ENCODE measurements around the gene CHN2.
"Not testable (repeated sequence)": the region's sequence is repeated elsewhere in the genome, so short reads cannot be mapped to it uniquely, and the experiment has no call there.

Gene CHN2

DNA sequence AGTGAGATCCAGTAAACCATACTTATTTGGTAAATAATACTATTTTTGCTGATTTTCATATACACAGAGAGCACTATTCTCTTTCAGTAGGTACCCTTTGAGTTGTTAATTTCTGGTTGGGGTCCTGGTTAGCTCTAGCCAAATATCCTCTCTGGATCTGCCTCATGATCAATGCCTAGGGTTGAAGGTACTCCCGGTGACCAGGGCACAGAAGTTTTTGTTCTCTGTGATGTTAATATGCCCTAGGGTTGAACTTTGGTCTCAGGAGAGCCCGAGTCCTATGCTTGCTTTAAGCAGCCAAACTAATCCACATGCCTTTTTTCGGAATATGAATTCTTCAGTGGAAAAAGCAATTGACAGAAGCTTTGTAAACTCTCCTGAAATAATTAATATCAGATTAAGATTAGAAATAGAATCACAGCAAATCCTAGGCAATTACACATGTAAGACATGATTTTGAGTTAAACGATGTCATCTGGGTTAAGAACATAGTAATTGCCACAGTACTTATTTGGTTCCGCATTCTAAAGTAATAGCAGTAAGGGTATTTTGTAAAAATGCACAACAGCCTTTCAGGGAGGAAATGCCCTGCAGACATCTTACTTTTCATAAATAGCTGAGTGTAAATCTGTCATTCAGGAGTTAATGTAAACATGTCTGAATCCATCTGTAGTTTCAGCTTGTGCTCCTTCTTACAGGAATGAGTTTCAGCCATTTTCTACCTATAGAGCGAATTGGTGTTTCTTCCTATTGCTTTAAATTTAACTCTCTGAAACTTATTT, 10.1 kb downstream of the CHN2 start:
- no peaks in the 10 kb centered on the region for H3K4me1 ChIP-seq (ENCODE audit: low read depth, poor library complexity, severe bottlenecking)
- TF ChIP-seq, protein P1, sequence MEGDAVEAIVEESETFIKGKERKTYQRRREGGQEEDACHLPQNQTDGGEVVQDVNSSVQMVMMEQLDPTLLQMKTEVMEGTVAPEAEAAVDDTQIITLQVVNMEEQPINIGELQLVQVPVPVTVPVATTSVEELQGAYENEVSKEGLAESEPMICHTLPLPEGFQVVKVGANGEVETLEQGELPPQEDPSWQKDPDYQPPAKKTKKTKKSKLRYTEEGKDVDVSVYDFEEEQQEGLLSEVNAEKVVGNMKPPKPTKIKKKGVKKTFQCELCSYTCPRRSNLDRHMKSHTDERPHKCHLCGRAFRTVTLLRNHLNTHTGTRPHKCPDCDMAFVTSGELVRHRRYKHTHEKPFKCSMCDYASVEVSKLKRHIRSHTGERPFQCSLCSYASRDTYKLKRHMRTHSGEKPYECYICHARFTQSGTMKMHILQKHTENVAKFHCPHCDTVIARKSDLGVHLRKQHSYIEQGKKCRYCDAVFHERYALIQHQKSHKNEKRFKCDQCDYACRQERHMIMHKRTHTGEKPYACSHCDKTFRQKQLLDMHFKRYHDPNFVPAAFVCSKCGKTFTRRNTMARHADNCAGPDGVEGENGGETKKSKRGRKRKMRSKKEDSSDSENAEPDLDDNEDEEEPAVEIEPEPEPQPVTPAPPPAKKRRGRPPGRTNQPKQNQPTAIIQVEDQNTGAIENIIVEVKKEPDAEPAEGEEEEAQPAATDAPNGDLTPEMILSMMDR (conservative IDR thresholded peaks at IDR 0.05; ENCODE audit: low read depth, low read length), result no peak
- no peak overlapping the region for H3K9ac ChIP-seq
- H3K36me3 ChIP-seq (ENCODE audit: insufficient read depth), result no peaks in the 10 kb centered on the region
- no peak overlapping the region for H3K4me3 ChIP-seq (IDR thresholded peaks at IDR 0.05; ENCODE audit: insufficient read depth, low read depth, low read length)
- no peaks in the 10 kb centered on the region for H4K20me1 ChIP-seq (ENCODE audit: insufficient read depth)
- H3K27ac ChIP-seq, result no peak overlapping the region
- no peak overlapping the region for H2AFZ ChIP-seq (ENCODE audit: low read depth)
- H3K27me3 ChIP-seq (ENCODE audit: insufficient read depth, low read depth), result no peaks in the 10 kb centered on the region
- H3K4me2 ChIP-seq, result no peak overlapping the region
- 0 out of 2 replicates have a peak, but pooled peaks cover 6% of the 10 kb centered on the region for H3K79me2 ChIP-seq (ENCODE audit: insufficient read depth, low read depth)

DNA sequence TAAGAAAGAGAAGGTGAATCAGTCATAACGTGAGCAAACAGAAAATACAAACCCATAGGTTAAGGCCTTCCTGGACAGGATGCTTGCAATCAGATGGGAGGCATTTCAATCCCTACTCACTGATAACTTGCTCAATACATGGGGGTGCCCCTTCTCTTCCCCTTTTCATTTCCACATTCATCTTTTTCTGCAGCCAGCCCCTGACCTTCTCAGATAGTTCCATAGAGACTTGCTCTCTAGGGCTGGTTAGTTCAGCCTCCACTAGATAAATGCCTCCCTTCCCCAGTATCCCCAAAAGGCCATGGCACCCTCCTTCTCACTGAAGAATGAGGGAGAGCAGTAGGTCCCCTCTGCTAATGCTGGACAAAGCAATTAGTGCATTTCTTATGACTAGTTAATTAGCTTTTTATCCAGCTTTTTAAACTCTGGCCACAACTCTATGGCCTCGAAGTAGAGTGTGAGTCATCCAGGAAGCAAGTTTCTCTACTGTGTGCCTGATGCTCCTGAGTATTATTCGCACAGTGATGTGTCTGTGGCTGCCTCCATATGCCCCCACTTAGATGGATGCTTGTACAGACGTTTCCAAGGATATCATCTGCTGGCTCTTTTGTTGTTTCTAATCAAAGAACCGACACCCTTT, 12.7 kb downstream of the CHN2 start:
- Histone ChIP-seq H3K4me2 (no peak overlapping the region), H3K4me1 (ENCODE audit: low read depth, poor library complexity, severe bottlenecking) (no peaks in the 10 kb centered on the region), H4K20me1 (ENCODE audit: insufficient read depth) (no peaks in the 10 kb centered on the region), H3K9ac (no peak overlapping the region), H3K4me3 (IDR thresholded peaks at IDR 0.05; ENCODE audit: insufficient read depth, low read depth, low read length) (no peak overlapping the region), H3K27me3 (ENCODE audit: insufficient read depth, low read depth) (no peaks in the 10 kb centered on the region), H2AFZ (ENCODE audit: low read depth) (no peak overlapping the region), H3K36me3 (ENCODE audit: insufficient read depth) (no peaks in the 10 kb centered on the region), H3K27ac (no peak overlapping the region), H3K79me2 (ENCODE audit: insufficient read depth, low read depth) (0 out of 2 replicates have a peak, but pooled peaks cover under 1% of the 10 kb centered on the region)
- TF ChIP-seq, protein P1 (conservative IDR thresholded peaks at IDR 0.05; ENCODE audit: low read depth, low read length), result no peak

DNA sequence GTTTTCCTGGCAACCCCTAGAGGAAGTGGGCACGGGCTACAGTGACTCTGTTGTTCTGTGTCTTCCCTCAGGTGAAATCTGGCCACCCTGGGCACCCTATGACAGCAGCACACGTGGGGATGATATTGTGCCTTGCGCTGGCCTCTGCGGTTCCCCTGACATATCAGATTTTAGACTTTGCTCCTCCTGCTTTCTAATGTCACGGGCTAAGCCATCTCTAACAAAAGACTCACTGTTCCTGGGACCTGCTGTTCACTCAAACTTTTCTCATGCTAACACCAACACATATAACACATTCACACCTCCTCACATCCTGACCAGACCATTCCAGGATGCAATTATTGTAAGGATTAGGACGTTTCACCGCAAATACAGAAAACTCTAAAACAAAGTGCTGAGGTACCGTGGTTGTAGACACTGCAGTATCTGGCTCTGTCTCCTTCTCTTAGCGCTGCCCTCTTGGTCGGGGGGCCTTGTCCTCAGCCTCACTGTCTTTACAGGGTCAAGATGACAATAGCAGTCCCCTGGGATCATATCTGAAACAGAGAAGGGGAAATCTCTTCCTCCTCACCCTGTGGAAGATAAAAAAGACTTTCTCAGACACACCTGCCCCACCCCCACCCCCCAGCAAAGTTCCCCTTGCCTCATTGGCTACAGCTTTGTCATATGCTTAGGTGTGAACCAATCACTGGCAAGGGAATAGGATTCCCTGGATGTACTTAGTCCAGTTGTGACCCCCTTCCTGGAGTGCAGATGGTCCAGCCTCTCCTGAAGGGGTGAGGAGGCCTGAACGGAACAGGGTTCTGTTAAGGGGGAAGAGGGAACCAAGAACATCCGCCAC, 14.1 kb downstream of the CHN2 start:
- Histone ChIP-seq H3K79me2 (ENCODE audit: insufficient read depth, low read depth) (no peaks in the 10 kb centered on the region), H3K27ac (no peak overlapping the region)

DNA sequence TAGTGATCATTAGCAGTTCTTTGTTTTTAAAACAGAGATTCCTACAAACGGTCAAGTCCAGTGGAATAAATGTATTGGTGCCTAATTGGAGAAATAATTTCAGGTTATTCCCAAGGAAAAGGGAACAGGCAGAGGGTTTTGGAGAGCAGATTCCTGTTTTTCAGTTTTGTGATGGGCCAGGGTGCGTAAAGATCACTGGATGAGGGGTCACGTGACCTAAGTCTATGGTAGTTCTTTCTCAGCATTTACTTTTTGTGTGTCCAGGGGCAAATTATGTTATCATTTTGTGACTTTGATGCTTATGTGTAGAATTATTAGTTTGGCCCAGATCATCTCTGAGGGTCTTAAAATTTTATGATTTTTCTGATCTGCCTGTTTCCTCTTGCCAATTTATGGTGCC, 15.2 kb downstream of the CHN2 start:
- H3K27ac ChIP-seq, result no peak overlapping the region
- no peak overlapping the region for H3K4me3 ChIP-seq (IDR thresholded peaks at IDR 0.05; ENCODE audit: insufficient read depth, low read depth, low read length)
- no peaks in the 10 kb centered on the region for H3K4me1 ChIP-seq (ENCODE audit: low read depth, poor library complexity, severe bottlenecking)
- TF ChIP-seq, protein P1 (conservative IDR thresholded peaks at IDR 0.05; ENCODE audit: low read depth, low read length), result no peak
- H2AFZ ChIP-seq (ENCODE audit: low read depth), result no peak overlapping the region
- no peaks in the 10 kb centered on the region for H3K36me3 ChIP-seq (ENCODE audit: insufficient read depth)
- H3K79me2 ChIP-seq (ENCODE audit: insufficient read depth, low read depth), result no peaks in the 10 kb centered on the region
- H4K20me1 ChIP-seq (ENCODE audit: insufficient read depth), result no peaks in the 10 kb centered on the region
- no peak overlapping the region for H3K4me2 ChIP-seq
- no peaks in the 10 kb centered on the region for H3K27me3 ChIP-seq (ENCODE audit: insufficient read depth, low read depth)
- no peak overlapping the region for H3K9ac ChIP-seq

More for the DNA sequence above, 14.1 kb downstream of the CHN2 start:
- no peak overlapping the region for H2AFZ ChIP-seq (ENCODE audit: low read depth)
- no peaks in the 10 kb centered on the region for H4K20me1 ChIP-seq (ENCODE audit: insufficient read depth)
- no peak overlapping the region for H3K4me2 ChIP-seq
- H3K9ac ChIP-seq, result no peak overlapping the region
- H3K36me3 ChIP-seq (ENCODE audit: insufficient read depth), result no peaks in the 10 kb centered on the region
- no peaks in the 10 kb centered on the region for H3K27me3 ChIP-seq (ENCODE audit: insufficient read depth, low read depth)
- TF ChIP-seq, protein P1 (conservative IDR thresholded peaks at IDR 0.05; ENCODE audit: low read depth, low read length), result no peak
- no peak overlapping the region for H3K4me3 ChIP-seq (IDR thresholded peaks at IDR 0.05; ENCODE audit: insufficient read depth, low read depth, low read length)
- H3K4me1 ChIP-seq (ENCODE audit: low read depth, poor library complexity, severe bottlenecking), result no peaks in the 10 kb centered on the region

DNA sequence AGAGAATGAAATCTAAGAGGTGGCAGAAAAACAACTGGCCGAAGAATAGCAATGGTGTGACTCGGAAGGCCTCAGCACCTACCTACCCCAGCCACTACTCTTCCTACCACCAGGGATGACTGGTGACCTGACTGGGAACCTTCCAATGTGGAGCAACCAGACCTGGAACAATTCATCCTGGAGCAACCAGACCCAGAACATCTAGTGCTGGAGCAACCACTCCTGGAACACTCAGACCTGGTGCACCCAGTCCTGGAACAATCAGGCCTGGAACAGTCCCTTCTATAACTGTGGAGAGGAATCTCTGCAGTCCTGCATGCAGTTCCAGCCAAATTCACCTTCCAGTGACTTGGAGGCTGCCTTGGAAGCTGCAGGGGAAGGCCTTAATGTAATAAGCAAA, 18.2 kb downstream of the CHN2 start:
- not testable (repeated sequence) for H4K20me1 ChIP-seq (ENCODE audit: insufficient read depth); H3K27ac ChIP-seq; H2AFZ ChIP-seq (ENCODE audit: low read depth); H3K9ac ChIP-seq; H3K36me3 ChIP-seq (ENCODE audit: insufficient read depth); H3K4me2 ChIP-seq; H3K27me3 ChIP-seq (ENCODE audit: insufficient read depth, low read depth); H3K4me1 ChIP-seq (ENCODE audit: low read depth, poor library complexity, severe bottlenecking); H3K79me2 ChIP-seq (ENCODE audit: insufficient read depth, low read depth); H3K4me3 ChIP-seq (IDR thresholded peaks at IDR 0.05; ENCODE audit: insufficient read depth, low read depth, low read length)

All from KMS-11 (cell line).